NCI-H187 treated with DMSO at 0.1 percent for 48 hours (cell line): ENCODE measurements around the gene LDLRAD3.

Experiments
- DNase-seq: peaks from one replicate; lab custom pipeline; 2025; lab: John Stamatoyannopoulos, UW

Gene LDLRAD3

DNA sequence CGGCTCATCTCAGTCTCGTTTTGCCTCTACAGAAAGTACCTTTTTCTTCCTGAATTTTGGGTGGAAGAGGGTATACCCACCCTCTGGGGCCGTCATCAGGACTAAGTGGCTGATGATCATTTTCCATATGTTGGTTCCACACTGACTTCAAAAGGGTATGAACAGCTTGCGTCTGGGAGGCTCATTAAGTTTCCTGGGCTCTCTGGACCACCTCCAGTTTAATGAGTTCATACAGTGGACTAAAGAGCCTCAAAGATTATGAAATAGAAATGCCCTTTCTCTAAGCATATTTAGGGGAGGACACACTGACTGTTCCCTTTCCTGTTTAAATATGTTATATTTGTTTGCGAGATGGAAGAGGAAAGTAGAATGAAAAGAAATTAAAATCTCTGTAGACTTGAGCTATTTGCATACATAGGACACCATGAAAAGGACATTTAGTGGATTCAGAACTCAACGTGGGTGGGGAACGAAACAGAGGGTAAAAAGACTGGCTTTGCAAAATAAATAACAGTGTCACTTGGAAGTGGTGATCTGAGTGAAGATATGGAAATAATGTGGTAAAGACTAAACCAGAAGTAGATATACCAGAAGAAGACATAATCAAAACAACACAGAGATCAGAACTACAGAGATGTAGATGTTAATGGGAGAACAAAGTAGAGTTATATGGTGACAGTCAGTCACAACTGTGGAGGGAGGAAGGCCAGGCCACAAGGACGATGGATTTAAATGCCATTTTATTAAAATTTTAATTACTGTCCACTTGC lies 18.7 kb downstream of the LDLRAD3 start:
- no peak for DNase-seq

DNA sequence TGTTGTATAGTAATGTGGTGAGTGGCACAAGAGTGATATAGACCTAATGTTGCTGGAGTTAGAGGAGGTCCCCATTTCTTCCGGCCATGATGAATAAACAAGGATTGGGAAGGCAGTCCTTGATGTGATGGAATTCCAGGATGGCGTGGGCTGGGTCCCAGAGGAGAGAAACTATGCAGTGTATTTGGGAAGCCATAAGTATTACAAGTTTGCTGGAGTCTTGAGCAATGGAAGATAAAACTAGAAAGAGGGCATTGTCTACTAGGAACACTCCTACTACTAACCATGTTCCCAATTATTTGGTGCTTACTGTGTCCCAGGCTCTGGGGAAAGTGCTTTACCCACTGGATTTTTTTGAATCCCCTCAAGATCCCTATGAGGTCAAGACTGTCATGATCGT lies 20.0 kb downstream of the LDLRAD3 start:
- no peak for DNase-seq

DNA sequence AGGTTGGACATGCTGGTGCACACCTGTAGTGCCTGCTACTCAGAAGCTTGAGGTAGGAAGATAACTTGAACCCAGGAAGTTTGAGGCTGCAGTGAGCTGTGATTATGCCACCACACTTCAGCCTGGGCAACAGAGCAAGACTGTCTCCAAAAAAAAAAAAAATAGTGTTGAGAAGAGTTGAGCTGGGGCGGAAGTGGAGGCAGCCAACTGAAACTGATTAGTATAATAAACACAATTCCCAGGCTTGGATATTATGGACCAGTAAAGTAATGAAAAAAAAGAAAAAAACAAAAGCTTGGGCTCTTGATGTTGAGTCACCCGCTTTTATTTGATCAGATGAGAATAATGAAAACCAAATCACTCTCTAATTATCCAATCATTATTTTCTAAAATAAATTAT lies 21.0 kb downstream of the LDLRAD3 start:
- DNase-seq = no peak

DNA sequence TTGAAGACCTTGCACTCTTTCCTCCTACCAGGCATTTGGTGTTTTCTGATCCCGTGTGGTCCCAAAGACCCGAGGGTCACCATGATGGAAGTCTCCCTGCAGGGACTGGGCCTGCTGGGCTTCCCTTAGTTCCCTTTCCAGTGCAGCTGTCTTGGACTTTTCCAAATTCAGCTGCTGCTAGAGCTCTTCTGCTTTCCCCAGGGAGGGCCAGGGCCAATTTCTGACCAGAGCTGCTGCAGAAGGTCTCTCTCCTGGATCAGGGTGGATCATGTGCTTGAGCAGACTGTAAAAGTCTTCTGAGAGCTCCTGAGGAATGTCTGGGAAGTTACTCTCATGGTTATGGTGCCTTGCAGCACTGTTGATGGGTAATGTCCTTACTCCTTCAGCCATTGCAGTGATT lies 23.2 kb downstream of the LDLRAD3 start:
- DNase-seq = no peak

DNA sequence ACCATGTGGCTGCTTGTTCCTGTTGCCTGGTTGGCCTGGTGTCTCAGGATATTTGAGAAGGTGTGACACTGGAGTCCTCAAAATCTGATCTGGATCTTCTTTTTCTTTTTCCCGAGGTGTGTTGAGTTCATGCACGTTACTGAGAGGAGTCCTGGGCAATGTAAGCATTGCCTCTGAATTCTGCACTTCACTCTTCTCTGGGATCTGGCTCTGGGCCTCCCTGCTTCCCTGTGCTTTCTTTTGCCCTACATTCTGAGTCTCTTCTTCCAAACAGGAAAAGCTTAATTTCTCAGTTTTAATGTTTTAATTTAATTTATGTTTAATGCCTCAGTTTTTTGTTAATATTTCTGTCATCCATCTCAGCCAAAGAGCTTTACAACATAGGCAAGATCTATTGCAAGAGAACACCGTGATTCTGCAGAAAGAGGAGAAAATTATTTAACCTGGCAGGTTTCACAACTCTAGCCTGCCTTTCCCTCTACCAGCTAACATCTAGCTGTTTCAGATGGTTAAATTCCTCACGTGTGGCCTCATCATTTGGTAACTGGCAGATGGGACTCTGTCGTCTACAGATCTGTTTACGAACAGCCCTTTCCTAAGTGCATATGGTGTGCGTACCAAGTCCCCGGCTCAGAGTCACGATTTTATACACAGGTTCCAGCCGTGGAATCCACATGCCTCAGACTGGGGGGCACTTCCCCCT lies 24.7 kb downstream of the LDLRAD3 start:
- DNase-seq = no peak

DNA sequence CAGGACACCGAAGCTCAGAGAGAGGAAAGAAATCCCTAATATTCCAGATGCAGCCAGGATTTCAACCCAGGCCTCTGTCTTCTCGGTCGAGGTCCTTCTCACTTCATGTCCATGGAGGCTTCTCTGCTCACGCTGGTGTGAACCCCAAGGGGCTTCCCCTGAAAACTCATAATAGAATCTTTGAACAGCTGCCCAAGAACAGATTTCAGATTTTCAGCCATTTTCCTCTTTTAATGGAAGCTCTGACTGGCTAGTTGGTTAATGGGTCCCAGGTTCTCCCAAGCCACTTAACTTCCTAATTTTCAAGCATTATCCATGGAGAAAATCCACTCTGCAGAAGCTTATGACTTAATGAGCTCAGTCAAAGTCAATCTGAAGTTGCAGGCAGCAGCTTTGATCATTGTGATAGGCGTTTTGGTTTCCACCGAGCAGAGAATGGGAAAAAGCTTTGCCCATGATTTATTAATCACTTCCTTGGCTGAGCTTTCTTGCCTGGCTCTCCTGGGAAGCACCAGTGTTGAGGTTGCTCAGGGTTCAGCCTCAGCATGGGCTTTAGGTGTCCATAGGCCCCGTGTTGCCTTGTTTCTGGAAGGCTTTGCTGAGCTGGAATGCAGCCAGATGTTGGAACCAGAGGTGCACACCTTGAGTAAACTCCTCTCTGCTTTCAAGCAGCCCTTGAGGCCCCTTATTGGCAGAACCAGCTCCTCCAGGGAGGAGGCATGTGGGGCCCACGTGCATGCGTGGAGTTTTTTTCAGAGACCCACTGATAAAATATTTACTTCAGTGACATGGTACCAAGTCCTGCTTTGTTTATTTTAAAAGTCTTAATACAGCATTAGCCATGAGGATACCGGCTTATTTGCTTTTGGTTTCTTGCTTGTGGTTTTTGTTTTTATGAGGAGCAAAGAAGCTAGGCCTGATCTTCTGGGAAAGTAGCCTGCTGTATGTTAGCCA lies 25.5 kb downstream of the LDLRAD3 start:
- no peak for DNase-seq

DNA sequence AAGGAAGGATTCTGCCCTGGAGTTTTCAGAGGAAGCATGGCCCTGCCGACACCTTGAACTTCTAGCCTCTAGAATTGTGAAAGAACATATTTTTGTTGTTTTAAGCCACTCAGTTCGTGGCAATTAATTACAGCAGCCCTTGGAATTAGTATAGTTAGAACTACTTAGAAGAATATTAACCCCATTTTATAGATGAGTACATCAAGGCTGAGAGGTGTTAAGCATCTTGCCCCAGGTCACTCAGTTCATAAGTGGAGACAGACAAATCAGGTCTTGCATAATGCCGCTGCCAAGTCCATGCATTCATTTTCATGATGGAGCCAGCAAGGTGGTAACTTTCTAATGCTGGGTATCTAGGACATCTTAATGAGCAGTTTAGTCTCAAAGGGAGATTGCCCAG lies 26.6 kb downstream of the LDLRAD3 start:
- no peak for DNase-seq

DNA sequence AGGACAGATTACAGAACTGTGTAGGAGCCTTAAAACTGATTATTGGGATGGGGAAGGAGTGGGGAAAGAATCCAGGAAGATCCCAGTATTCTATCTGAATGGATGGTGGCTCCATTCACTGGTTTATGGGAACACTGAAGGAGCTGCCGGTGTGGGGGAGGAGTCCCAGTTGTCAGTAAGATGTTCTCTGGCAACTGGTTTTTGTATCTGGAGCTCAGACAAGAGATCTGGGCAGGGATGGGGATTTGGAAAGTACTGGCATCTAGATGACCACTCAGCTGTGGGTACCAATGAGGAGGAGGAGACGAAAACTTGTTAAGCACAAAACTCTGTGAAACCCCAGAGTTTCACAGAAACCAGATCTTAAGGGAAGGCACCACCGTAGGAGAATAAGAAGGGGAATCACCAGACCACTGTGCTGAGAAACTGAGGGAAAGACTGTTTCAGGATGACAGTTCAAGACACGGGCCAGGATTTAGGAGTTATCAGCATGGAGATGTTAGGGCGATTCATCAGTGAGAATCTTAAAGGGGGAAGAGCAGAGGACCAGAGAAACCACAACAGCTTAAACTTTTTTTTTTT lies 28.1 kb downstream of the LDLRAD3 start:
- no peak for DNase-seq

DNA sequence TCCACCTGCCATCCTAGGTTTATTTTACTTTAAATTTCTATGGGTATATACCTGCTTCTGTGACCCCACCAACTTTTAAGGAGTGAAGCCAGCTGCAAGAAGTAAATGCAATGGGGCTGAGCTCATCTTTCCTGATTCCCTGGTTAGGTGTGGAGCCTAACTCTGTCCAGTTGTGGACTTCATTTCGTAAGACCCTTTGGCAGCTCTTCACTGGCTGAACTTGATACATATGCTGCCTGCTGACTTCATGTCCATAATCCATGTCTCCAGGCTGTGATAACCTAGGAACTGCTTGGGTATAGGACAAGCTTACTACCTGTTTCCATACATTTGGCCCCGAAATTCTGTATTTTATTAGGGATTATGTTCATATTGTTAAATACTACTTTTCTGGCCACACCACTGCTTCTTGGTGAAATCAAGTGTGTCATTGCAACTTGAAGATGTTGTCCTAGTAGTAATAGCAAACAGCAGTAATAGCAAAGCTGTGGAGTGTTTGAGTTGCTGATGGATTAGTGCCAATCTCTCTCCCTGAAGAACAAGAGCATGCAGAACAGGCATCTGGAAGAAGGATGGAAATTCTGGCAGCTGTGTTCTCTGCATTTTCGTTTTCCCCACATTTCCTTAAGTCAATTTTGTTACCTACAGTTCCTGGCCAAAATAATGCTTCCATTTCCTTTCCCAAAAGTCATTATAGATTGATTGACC lies 31.2 kb downstream of the LDLRAD3 start:
- no peak for DNase-seq

DNA sequence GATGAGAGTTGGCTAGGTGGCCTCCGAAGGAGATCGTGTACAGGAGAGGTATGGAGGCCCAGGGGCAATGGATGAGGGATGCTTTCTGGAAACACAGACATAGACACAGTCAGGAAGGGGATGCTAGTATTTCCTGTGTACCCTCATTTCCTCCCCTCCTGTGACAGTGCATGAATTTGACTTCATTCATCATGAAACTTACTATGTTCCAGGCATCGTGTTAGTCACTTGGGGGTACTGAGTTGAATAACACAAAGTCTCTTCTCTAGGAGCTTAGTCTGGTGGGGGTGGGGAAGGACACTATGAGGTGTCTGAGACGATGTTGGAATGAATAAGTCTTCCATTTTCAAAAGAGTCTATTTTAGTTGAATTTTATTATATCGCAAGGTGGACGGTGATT lies 32.6 kb downstream of the LDLRAD3 start:
- DNase-seq = no peak

DNA sequence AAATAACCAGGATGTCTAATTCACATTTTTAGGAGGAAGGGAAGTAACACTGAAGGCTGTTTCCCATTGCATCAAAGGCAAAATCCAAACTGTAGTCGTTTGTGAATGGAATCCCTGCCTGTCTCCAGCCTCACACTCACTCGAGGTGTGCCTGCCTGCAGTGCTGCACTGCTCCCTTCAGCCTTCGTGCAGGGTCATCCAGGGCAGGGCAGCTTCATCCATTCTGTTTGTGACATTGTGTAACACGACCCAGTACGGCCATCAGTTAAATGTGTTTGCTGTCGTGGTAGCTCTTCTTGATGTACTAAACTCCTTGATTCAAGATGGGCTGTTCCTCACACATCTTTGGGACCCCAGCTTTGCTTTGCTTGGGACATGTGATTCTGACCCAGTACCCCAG lies 34.3 kb downstream of the LDLRAD3 start:
- DNase-seq = no peak

DNA sequence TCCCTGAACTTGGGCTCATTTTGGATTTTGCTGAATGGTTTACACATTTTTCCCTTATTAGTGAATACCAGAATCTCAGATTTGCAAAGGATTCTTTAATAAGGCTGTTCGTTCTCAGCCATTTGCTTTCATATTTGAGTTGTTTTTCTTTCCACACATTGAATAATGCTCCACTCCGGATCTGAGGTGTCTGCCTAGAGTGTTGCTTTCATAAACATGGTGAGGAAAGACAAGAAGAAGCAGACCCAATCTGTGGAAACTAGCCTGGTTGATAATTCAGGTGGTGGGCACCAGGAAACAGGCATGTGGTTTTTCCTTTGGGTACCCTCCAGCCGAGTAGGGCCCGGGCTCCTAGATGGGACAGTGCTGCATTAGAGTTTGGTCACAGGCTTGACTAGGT lies 35.0 kb downstream of the LDLRAD3 start:
- no peak for DNase-seq

DNA sequence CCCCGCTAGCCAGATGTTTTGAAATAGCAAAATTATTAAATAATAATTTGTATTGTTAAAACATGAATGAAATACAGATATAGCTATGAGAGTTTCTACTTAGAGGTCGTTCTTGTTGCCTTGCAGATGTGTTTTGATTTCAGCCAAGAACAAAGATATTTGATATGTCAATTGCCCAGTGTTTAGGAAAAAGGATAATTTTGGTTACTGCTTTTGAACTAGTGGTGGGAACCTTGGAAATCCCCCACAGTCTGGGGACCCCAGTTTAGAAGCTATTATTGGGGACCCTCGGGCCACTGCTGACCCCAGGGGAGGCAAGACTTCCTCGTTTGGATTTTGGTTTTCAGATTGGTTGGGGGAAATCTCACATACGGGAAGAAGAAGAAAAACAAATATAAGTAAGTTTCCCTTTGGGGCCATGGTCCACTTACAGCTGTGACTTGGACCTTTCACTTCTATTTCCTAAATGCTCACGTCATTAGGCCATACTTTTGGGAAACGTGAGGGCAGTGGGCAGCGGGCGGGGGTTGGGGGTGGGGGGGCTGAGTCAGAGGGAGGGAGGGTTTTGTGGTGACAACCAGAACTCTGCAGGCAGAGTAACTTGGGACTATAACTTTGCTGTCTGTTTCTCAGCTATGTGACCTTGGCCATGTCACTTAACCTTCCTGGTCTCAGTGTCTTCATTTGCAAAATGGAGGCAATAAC lies 37.0 kb downstream of the LDLRAD3 start:
- no peak for DNase-seq

DNA sequence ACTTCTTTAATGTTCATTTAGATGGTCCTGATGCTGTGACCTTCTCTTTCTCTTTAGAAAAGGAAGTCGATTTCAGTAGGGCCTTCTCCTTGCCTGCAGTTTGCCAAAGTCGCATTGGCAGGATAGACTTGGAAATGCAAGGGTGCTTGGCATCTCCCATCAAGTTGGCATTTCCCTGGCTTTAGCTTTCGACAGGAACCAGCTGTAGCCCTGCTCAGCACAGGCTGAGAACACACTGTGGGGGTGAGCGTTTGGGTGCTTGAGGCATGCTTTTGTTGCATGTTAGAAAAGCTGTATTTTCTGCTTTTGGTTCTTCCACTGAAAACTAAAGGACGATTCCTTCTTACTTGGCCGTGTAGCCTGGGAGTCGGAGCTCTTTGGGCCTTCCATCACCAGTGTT lies 37.7 kb downstream of the LDLRAD3 start:
- DNase-seq = no peak

DNA sequence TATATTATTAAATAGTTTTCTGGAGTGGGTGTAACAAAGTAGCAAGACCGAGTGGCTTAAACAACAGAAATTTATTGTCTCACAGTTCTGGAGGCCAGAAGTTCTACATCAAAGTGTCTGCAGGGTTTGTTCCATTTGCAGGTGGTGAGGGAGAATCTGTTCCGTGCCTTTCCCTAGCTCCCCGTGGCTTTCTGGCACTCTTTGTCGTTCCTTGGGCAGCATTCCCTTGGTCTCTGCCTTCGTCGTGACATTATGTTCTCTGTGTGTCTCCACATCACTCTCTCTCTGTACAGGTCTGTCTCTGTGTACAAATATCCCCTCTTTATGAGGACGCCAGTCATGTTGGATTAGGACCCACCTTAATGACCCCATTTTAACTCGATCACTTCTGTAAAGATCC lies 38.2 kb downstream of the LDLRAD3 start:
- no peak for DNase-seq

DNA sequence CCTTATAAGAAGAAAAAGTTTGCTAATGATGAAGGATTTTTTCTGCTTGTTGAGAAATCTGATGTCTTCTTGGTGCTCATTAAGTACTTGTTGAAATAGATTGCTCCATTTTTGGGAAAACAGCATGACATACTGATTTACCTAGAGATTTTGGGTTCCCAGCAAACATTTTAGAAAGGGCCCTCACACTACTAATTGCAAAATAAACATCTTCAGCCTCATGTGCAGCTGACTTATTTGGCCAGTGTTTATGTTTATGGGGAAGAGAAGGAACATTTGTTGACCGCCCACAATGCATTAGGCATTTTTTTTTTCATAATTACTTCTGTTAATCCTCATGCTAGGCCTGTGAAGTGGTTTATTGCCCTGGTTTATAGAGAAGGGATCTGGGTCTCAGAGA lies 40.1 kb downstream of the LDLRAD3 start:
- DNase-seq = no peak

DNA sequence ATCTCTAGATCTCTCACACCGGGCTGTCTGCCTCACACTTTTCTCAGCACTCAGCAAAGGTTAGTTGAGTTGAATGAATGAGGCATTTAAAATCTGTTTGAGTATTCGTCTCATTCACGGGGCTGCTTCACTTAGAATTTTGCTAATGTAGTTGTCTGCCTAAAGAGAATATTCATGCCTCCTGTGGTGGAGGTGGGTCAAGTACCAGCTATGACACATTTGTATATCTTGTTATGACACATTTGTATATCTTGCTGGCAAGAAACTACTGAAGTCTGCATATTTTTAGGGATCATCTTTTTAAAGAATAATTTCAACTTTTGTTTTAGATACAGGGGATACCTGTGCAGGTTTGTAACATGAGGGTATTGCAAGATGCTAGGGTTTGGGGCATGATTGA lies 43.1 kb downstream of the LDLRAD3 start:
- peak; percentile 34 for DNase-seq

DNA sequence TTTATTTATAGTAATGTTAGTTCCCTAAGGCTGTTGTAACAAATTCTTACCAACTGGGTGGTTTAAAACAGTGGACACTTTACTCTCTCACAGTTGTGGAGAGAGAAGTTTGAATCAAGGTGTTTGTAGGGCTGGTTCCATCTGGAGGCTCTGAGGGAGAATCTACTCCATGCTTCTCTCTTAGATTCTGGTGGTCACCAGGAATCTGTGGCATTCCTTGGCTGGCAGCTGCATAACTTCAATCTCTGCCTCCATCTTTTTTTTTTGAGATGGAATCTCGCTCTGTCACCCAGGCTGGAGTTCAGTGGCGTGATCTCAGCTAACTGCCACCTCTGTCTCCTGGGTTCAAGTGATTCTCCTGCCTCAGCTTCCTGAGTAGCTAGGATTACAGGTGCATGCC lies 46.3 kb downstream of the LDLRAD3 start:
- no peak for DNase-seq

DNA sequence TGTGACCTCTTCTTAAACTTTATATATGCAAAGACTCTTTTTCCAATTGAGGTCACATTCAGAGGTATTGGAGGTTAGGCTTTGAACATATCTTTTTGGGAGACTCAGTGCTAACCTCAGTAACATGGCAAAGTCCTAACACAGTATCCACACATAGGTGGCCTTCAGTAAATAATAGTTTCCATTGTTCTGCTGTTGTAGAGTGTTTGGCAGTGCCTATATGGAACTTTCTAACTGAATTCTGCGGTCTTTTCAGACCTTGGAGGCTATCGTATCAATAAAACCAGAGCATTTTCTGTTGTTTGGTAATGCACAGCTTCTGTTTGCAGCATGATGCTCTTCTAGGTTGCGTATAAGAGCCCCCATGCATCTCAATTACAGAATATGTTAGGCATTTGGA lies 47.0 kb downstream of the LDLRAD3 start:
- no peak for DNase-seq

DNA sequence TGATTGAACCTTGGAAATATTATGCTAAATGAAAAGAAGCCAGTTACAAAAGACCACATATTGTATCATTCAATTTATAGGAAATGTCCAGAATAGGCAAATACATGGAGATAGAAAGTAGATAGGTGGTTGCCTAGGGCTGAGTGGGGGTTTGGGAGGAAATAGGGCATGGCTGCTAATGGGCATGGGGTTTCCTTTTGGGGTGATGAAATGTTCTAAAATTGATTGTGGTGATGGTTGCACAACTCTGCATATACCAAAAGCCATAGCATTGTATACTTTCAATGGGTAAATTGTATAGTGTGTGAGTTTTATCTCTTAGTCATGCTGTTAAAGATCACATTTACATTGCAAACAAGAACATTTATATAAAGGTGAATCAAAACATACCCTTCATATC lies 48.7 kb downstream of the LDLRAD3 start:
- no peak for DNase-seq

DNA sequence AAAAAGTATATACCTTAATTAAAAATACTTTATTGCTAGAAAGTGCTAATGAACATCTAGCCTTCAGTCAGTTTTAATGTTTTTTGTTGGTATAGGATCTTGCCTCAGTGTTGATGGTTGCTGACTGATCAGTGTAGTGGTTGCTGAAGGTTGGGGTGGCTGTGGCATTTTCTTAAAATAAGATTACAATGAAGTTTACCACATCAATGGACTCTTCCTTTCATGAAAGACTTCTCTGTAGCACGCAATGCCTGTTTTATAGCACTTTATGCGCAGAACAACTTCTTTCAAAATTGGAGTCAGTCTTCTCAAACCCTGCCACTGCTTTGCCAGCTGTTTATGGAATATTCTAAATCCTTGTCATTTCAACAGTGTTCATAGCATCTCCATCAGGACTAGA lies 50.6 kb downstream of the LDLRAD3 start:
- no peak for DNase-seq
